Erythroblast (primary cell): ENCODE results near the gene HSD17B3.
"Not testable (repeated sequence)": the region's sequence is repeated elsewhere in the genome, so short reads cannot be mapped to it uniquely, and the experiment has no call there.

ENCODE experiments used
- DNase-seq, 2 experiments: peaks; one replicate each; lab custom pipeline; 2025; lab: John Stamatoyannopoulos, UW
- GATA1 ChIP-seq: IDR thresholded peaks from 2 replicates; pipeline ENCODE4 v1.6.1; 2011; ENCODE audit warnings: low read depth, mild to moderate bottlenecking, control low read depth, low read length, moderate library complexity
- POLR2A ChIP-seq: IDR thresholded peaks from 2 replicates; pipeline ENCODE4 v1.6.1; 2011; ENCODE audit warnings: mild to moderate bottlenecking, low read length

The HSD17B3 gene

DNA sequence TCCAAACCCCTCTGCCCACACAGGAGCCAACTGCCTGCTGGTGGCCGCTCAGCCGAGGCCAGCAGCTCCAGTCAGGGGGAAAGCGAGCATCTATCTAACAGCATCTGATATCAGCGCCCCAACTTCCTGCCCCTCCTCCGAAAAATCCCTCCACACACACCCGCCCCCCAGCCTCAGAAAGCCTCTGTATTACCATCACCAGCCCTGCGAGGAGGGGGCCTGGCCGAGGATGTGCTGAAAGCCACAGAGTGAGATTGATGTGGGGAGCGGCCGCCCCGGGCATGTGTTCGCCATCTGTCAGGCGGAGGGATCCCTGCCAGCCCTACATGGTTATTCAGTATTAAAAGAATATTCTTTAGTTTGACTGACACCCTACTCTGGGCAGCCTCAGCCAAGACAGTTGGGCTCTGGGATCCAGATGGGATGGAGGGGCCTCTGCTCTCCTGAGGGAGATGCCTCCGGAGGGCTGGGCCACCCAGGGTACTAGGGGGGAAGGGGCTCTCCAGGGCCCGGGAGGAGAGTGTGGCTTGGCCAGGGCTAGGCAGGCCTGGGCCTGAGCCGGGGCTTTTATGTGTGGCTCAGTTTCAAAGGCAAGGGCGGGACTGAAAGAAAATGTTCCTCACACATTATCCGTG lies 98.0 kb downstream of the HSD17B3 start:
- TF ChIP-seq POLR2A, result no peak
- TF ChIP-seq GATA1, result no peak
- DNase-seq, result no peak

DNA sequence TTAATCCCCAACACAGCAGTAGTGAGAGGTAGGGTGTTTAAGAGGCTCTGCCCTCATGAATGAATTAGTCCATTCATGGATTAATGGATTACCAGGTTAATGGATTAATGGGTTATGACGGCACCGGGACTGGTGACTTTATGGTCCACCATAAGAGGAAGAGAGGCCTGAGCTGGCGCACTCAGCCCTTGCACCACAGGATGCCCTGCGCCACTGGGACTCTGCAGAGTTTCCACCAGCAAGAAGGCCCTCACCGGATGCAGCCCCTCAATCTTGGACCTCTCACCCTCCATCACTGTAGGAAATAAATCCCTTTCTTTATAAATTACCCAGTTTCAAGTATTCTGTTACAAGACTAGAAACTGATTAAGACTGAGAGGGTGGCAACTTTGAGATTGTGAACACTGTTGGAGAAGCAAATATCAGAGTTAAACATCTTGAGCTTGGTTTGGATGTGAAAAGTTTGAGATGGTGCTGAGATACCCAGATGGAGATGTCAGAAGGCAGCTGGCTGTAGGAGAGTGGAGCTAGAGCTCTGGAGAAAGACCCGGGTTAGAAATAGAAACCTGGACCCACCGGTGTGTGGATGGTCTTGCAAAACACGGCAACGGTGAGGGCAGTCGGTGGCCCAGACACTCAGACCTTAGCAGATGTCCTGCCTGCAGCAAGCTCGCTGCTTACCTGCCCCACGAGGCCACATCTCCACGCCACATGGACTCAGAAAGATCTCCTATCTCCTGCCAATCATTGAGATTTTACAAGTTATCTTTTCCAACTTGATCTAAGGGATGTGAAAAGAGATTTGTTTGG lies 98.8 kb downstream of the HSD17B3 start:
- DNase-seq, result no peak
- TF ChIP-seq POLR2A (no peak), GATA1 (no peak)

- DNase-seq, result no peak
Observed at GRCh38 chr9:96201140-96201539, 100.8 kb downstream of the HSD17B3 start.

DNA sequence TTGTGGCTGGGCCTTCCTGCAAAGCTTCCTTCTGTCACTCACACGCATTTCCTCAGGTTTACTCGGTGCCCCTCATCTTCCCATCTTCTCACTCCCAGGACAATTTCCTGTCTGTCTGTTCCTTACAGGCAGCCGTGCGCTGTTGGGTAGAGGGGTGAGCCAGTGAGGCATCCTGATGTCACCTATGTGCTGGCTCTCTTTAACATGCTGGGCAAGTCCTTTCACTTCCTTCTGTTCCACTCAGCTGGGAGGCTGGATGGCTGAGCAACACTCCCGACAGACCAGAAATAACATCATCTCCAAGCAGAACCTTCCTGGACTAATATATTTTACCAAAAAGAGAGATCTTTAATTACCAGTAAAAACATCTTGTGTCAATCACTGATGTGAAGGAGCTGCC lies 103.0 kb downstream of the HSD17B3 start:
- DNase-seq, result no peak
- TF ChIP-seq POLR2A, result no peak

More at GRCh38 chr9:96201140-96201539, 100.8 kb downstream of the HSD17B3 start:
- TF ChIP-seq POLR2A, result no peak
- no peak for TF ChIP-seq GATA1

DNA sequence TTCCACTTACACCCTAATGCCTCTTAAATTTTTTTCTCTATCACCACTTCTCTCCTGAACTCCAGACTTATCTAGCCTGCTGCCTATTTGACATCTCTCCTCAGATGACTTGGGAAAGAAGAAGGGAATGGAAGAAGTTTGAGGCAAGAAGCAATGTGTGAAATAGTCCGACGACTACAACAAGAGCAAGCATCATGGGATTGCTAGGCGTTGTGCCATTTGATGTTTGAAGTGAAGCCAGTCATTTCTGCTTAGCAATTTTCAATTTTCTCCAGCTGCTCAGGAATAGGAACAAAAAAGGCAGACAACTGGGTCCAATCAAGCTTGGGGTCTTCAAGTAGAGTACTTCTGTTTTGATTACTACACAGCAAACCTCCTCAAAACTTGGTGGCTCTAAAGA lies 106.4 kb downstream of the HSD17B3 start:
- DNase-seq, result no peak
- no peak for TF ChIP-seq GATA1
- no peak for TF ChIP-seq POLR2A

DNA sequence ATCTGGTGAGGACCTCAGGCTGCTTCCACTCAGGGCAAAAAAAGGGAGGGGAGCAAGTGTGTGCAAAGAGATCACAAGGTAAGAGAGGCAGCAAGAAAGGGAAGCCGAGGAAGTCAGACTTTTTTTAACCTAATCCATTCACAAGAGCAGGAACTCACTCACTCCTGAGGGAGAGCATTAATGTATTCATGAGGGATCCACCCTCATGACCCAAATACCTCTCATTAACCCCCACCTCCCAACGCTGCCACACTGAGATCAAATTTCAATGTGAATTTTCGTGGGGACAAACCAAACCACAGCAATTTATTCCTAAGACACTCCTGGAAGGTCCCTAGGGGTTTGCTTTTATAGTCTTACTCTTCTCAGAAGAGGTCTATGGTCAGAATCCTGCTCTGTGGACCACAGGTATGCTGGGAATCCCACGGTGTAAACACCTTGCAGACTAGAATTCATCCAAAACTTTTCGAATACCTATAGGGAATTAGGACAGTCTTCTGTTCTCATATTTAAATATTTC lies 108.7 kb downstream of the HSD17B3 start:
- no peak for DNase-seq
- no peak for TF ChIP-seq POLR2A
- TF ChIP-seq GATA1, result no peak

DNA sequence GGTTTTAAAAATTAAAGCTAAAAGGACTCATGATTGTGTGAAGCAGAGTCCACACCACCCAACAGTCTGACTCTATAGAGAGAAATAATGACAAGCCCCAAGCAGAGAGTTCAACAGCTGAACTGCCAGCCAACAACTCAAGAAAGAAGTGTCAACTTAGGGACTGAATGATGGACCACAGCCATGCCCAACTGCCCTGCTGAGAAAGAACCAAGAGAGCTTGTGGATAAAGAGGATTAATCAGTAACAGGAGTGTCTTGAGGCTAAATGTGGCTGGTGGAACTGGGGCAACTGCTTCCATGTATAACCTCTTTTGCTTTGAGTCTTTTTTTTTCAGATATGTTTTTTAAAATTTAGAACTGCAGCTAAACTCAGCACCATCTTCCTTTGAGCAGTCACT lies 109.3 kb downstream of the HSD17B3 start:
- no peak for TF ChIP-seq GATA1
- TF ChIP-seq POLR2A, result no peak
- DNase-seq, result no peak

- TF ChIP-seq GATA1 (no peak), POLR2A (no peak)
- DNase-seq, result no peak
Observed at GRCh38 chr9:96189995-96190394, 112.0 kb downstream of the HSD17B3 start.

DNA sequence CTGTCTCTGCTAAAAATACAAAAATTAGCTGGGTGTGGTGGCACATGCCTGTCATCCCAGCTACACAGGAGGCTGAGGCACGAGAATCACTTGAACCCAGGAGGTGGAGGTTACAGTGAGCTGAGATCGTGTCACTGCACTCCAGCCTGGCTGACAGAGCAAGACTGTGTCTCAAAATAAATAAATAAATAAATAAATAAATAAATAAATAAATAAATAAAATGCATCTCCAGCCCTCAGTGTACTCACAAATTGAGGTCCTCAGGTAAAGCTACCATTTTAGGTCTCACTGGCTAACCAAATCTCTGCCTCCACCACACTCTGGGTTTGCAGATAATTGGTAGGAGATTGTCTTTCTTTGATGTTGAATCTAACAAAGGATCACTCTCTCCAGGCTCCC lies 112.4 kb downstream of the HSD17B3 start:
- DNase-seq, result not testable (repeated sequence)

GRCh38 chr9:96188571-96188970 lies 113.4 kb downstream of the HSD17B3 start:
- no peak for DNase-seq
- TF ChIP-seq GATA1 (no peak), POLR2A (no peak)

DNA sequence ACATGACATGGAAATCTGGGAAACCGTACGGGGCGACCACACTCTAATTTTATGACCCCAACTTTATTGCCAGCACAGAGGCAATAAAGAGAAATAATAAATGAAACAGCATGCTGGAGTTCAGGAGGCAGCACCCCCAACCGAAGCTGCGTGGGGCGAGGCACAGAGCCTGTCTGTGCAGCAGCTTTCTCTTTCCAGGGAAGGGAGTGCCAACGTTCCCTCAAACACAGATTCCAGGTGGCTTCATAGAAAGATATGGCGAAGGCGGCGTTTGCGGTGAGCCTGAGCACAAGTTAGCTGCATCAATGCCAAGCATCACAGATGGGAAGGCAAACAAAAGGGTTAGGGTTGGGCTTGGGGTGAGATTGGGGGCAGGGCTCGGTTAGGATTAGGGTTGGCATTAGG lies 114.8 kb downstream of the HSD17B3 start:
- DNase-seq, result no peak
- no peak for TF ChIP-seq GATA1
- no peak for TF ChIP-seq POLR2A

- DNase-seq, result no peak
- no peak for TF ChIP-seq POLR2A
- TF ChIP-seq GATA1, result no peak
Observed at GRCh38 chr9:96186591-96187011, 115.4 kb downstream of the HSD17B3 start.

DNA sequence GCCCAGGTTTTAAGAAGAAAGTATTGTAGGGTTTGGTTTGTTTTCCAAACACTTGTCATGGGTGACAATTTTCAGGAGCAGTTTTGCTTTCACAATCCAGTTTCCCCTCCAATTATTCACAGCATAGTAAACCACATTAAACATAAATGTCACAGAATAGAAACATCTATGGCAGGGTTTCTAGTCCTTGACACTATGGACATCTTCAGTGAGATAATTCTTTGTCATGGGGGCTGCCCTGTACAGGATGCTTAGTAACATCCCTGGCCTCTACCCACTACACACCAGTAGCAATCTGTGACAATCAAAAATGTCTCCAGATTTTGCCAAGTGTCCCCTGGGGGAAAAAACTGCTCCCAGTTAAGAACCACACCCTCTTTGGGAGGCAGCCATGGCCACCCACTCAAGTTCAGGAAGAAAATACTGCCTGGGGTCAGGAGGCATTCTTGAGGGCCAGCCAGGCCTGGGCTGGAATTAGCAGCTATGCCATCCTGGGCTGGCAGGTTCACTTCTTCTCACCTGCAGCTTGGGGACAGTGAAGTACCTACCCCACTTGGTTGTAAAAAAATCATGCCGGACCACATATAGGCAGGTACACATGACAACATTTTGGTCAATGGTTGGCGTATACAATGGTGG lies 116.3 kb downstream of the HSD17B3 start:
- no peak for TF ChIP-seq GATA1
- TF ChIP-seq POLR2A, result no peak
- DNase-seq, result no peak
